Measurements from ENCODE around the gene STAT4.

DNA sequence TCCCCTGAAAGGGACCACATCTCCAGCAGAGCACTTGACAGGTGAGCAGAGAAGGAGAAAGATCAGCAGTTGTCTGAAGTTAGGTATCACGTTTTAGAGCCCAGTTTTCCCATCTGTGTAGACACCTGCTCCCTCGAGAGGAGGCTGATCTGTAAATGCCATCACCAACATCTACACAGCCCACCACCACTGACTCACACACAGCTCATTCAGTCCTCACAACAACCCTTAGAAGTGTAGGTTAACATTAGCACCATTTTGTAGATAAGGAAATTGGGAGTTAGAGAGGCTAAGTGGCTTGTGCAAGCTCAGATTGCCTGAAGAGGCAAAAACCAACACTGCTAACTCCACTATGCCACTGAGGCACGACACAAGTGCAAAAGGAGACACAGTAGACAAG lies 99.6 kb downstream of the STAT4 start:
- TF ChIP-seq, protein P1, sequence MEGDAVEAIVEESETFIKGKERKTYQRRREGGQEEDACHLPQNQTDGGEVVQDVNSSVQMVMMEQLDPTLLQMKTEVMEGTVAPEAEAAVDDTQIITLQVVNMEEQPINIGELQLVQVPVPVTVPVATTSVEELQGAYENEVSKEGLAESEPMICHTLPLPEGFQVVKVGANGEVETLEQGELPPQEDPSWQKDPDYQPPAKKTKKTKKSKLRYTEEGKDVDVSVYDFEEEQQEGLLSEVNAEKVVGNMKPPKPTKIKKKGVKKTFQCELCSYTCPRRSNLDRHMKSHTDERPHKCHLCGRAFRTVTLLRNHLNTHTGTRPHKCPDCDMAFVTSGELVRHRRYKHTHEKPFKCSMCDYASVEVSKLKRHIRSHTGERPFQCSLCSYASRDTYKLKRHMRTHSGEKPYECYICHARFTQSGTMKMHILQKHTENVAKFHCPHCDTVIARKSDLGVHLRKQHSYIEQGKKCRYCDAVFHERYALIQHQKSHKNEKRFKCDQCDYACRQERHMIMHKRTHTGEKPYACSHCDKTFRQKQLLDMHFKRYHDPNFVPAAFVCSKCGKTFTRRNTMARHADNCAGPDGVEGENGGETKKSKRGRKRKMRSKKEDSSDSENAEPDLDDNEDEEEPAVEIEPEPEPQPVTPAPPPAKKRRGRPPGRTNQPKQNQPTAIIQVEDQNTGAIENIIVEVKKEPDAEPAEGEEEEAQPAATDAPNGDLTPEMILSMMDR (IDR thresholded peaks at IDR 0.05; ENCODE audit: insufficient read depth, low read depth, low read length), result no peak
- TF ChIP-seq EZH2 (IDR thresholded peaks at IDR 0.05; ENCODE audit: insufficient read depth, low read length), result no peak
